ENCODE results near the gene PRKACB.
"Not testable (repeated sequence)": the region's sequence is repeated elsewhere in the genome, so short reads cannot be mapped to it uniquely, and the experiment has no call there.

The PRKACB gene

DNA sequence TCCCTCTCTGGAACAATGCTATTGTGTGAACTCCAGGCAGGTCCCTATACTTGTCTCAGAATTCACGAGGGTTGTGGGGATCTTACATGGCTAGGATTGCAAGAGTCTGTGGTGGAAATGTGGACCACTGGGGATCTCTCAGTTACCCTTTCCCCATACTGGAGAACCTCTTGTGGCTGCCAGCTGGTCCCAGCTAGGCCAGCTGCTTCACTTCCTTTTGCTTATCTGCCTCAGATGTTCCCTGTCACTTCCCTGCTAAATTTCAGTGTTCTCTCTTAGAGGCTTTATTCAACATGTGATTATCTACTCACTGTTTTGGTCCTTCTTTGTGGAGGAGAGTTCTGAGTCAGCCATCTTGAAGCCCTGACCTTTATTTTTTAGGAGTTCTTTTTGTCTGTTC is 81.6 kb downstream of the PRKACB start:
- no peak overlapping the region for H3K9ac ChIP-seq (ENCODE audit: low read length)
- H3K4me1 ChIP-seq (ENCODE audit: control insufficient read depth, low read depth, low read length): no peaks in the 10 kb centered on the region
- no peak overlapping the region for H2BK5ac ChIP-seq (ENCODE audit: low read length)
- no peaks in the 10 kb centered on the region for H3K36me3 ChIP-seq (ENCODE audit: control insufficient read depth, insufficient read depth, low read length)
- H2AK5ac ChIP-seq (ENCODE audit: low read length): no peak overlapping the region
- H3K4me3 ChIP-seq (ENCODE audit: low read length): no peak overlapping the region
- no peak overlapping the region for H4K5ac ChIP-seq (ENCODE audit: low read length)
- H3K27me3 ChIP-seq (ENCODE audit: insufficient read depth, low read length, poor library complexity): no peaks in the 10 kb centered on the region
- no peak overlapping the region for H3K27ac ChIP-seq (ENCODE audit: low read depth, low read length)
- no peak overlapping the region for H3K18ac ChIP-seq (ENCODE audit: low read length)
- DNase-seq: peak; percentile 4
- H3K4ac ChIP-seq (ENCODE audit: low read depth, low read length): no peak overlapping the region
- no peak overlapping the region for H3K56ac ChIP-seq (ENCODE audit: low read length)
- no CpG with 5 or more reads among the region's 1 CpG for WGBS (ENCODE audit: extremely low coverage, insufficient coverage, low lambda C conversion rate)
- no peak overlapping the region for H3K4me2 ChIP-seq (ENCODE audit: low read length)
- H3K79me2 ChIP-seq (ENCODE audit: control insufficient read depth, insufficient read depth, low read length): no peaks in the 10 kb centered on the region
- H2BK120ac ChIP-seq (ENCODE audit: low read depth, low read length): no peak overlapping the region
- no peaks in the 10 kb centered on the region for H3K79me1 ChIP-seq (ENCODE audit: low read length)
- H3K23ac ChIP-seq (ENCODE audit: low read length): no peak overlapping the region
- H2BK15ac ChIP-seq (replicated peaks; ENCODE audit: low read depth): no peak overlapping the region
- H4K8ac ChIP-seq (ENCODE audit: low read depth, low read length): no peak overlapping the region

DNA sequence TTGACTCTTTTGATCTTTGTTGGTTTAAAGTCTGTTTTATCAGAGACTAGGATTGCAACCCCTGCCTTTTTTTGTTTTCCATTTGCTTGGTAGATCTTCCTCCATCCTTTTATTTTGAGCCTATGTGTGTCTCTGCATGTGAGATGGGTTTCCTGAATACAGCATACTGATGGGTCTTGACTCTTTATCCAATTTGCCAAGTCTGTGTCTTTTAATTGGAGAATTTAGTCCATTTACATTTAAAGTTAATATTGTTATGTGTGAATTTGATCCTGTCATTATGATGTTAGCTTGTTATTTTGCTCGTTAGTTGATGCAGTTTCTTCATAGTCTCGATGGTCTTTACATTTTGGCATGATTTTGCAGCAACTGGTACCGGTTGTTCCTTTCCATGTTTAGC is 88.6 kb downstream of the PRKACB start:
- WGBS (ENCODE audit: extremely low coverage, insufficient coverage, low lambda C conversion rate): no CpG with 5 or more reads among the region's 3 CpGs

DNA sequence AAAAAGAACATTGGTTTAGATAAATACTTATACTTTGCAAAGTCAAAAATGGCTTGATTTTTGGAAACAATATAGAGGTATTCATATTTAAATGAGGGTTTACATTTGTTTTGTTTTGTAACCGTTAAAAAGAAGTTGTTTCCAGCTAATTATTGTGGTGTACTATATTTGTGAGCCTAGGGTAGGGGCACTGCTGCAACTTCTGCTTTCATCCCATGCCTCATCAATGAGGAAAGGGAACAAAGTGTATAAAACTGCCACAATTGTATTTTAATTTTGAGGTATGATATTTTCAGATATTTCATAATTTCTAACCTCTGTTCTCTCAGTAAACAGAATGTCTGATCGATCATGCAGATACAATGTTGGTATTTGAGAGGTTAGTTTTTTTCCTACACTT is 92.2 kb downstream of the PRKACB start:
- Histone ChIP-seq H3K4me3 (ENCODE audit: low read length) (no peak overlapping the region), H3K4ac (ENCODE audit: low read depth, low read length) (no peak overlapping the region), H3K27ac (ENCODE audit: low read depth, low read length) (no peak overlapping the region), H3K9ac (ENCODE audit: low read length) (no peak overlapping the region), H3K79me1 (ENCODE audit: low read length) (no peaks in the 10 kb centered on the region), H4K5ac (ENCODE audit: low read length) (no peak overlapping the region), H4K8ac (ENCODE audit: low read depth, low read length) (no peak overlapping the region), H3K56ac (ENCODE audit: low read length) (no peak overlapping the region), H3K23ac (ENCODE audit: low read length) (no peak overlapping the region), H2BK15ac (replicated peaks; ENCODE audit: low read depth) (no peak overlapping the region), H2AK5ac (ENCODE audit: low read length) (no peak overlapping the region), H2BK5ac (ENCODE audit: low read length) (no peak overlapping the region), H3K36me3 (ENCODE audit: control insufficient read depth, insufficient read depth, low read length) (no peaks in the 10 kb centered on the region), H3K27me3 (ENCODE audit: insufficient read depth, low read length, poor library complexity) (no peaks in the 10 kb centered on the region), H3K18ac (ENCODE audit: low read length) (no peak overlapping the region), H2BK120ac (ENCODE audit: low read depth, low read length) (no peak overlapping the region), H3K4me2 (ENCODE audit: low read length) (no peak overlapping the region), H3K79me2 (ENCODE audit: control insufficient read depth, insufficient read depth, low read length) (no peaks in the 10 kb centered on the region), H3K4me1 (ENCODE audit: control insufficient read depth, low read depth, low read length) (no peaks in the 10 kb centered on the region)
- no CpG with 5 or more reads among the region's 2 CpGs for WGBS (ENCODE audit: extremely low coverage, insufficient coverage, low lambda C conversion rate)
- no peak for DNase-seq

More for the DNA sequence above, 88.6 kb downstream of the PRKACB start:
- not testable (repeated sequence) for H3K4me1 ChIP-seq (ENCODE audit: control insufficient read depth, low read depth, low read length); H3K4me2 ChIP-seq (ENCODE audit: low read length); H3K23ac ChIP-seq (ENCODE audit: low read length); H3K9ac ChIP-seq (ENCODE audit: low read length); H3K4ac ChIP-seq (ENCODE audit: low read depth, low read length); H4K8ac ChIP-seq (ENCODE audit: low read depth, low read length); H3K4me3 ChIP-seq (ENCODE audit: low read length); DNase-seq; H3K79me2 ChIP-seq (ENCODE audit: control insufficient read depth, insufficient read depth, low read length); H2BK120ac ChIP-seq (ENCODE audit: low read depth, low read length); H3K27ac ChIP-seq (ENCODE audit: low read depth, low read length); H3K36me3 ChIP-seq (ENCODE audit: control insufficient read depth, insufficient read depth, low read length); H2BK15ac ChIP-seq (replicated peaks; ENCODE audit: low read depth); H2BK5ac ChIP-seq (ENCODE audit: low read length); H3K79me1 ChIP-seq (ENCODE audit: low read length); H4K5ac ChIP-seq (ENCODE audit: low read length); H3K56ac ChIP-seq (ENCODE audit: low read length); H2AK5ac ChIP-seq (ENCODE audit: low read length); H3K18ac ChIP-seq (ENCODE audit: low read length); H3K27me3 ChIP-seq (ENCODE audit: insufficient read depth, low read length, poor library complexity)

DNA sequence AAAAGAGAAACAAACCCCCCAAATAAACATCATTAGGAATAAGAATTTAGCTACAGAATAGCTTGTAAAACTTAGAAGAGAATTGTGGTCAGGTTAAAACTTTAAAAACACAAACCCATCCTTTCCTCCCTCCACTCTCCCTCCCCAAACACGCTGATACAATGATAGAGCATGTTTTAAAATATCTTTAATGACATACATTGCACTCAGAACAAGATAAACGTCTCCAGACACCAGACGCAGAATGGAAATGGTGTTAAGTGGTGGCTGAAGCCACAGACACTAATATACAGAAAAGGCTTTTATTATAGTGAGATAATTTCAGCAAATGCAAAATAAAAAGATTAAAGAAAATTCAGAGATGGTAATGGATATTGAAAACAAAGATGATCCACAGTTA is 98.6 kb downstream of the PRKACB start:
- Histone ChIP-seq H3K23ac (ENCODE audit: low read length) (no peak overlapping the region), H2BK15ac (replicated peaks; ENCODE audit: low read depth) (no peak overlapping the region), H3K56ac (ENCODE audit: low read length) (no peak overlapping the region), H3K27me3 (ENCODE audit: insufficient read depth, low read length, poor library complexity) (no peaks in the 10 kb centered on the region), H4K5ac (ENCODE audit: low read length) (no peak overlapping the region), H2BK5ac (ENCODE audit: low read length) (no peak overlapping the region), H3K36me3 (ENCODE audit: control insufficient read depth, insufficient read depth, low read length) (no peaks in the 10 kb centered on the region), H3K4me2 (ENCODE audit: low read length) (no peak overlapping the region), H3K4me3 (ENCODE audit: low read length) (no peak overlapping the region), H3K4ac (ENCODE audit: low read depth, low read length) (no peak overlapping the region), H3K9ac (ENCODE audit: low read length) (no peak overlapping the region), H3K79me2 (ENCODE audit: control insufficient read depth, insufficient read depth, low read length) (no peaks in the 10 kb centered on the region), H4K8ac (ENCODE audit: low read depth, low read length) (no peak overlapping the region), H3K27ac (ENCODE audit: low read depth, low read length) (no peak overlapping the region), H3K4me1 (ENCODE audit: control insufficient read depth, low read depth, low read length) (no peaks in the 10 kb centered on the region), H2AK5ac (ENCODE audit: low read length) (no peak overlapping the region), H3K18ac (ENCODE audit: low read length) (no peak overlapping the region), H3K79me1 (ENCODE audit: low read length) (no peaks in the 10 kb centered on the region), H2BK120ac (ENCODE audit: low read depth, low read length) (no peak overlapping the region)
- DNase-seq: no peak
- no CpG with 5 or more reads among the region's 3 CpGs for WGBS (ENCODE audit: extremely low coverage, insufficient coverage, low lambda C conversion rate)

DNA sequence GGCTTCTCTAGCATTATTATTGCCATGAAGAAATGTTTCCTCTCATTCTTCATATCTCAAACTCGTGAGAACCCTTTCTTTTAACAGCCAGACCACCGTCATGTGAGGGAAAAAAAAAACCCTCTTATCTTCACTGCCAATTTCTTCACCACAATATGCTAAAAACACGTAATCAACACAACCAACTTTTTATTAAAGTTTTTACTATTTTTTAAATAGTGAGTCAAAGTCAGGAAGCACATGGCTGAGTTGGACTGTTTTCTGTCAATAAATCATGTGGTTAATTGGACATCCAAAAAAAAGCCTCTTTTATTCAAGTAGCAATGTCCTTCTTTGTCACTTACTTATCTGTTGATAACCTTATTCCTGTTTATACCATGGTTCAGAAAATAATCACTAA is 101.5 kb downstream of the PRKACB start:
- no peak overlapping the region for H3K23ac ChIP-seq (ENCODE audit: low read length)
- no peak overlapping the region for H3K27ac ChIP-seq (ENCODE audit: low read depth, low read length)
- no peak overlapping the region for H2AK5ac ChIP-seq (ENCODE audit: low read length)
- H3K4me3 ChIP-seq (ENCODE audit: low read length): no peak overlapping the region
- H3K4me2 ChIP-seq (ENCODE audit: low read length): no peak overlapping the region
- no peak overlapping the region for H3K9ac ChIP-seq (ENCODE audit: low read length)
- H3K79me1 ChIP-seq (ENCODE audit: low read length): no peaks in the 10 kb centered on the region
- H3K27me3 ChIP-seq (ENCODE audit: insufficient read depth, low read length, poor library complexity): no peaks in the 10 kb centered on the region
- no peaks in the 10 kb centered on the region for H3K4me1 ChIP-seq (ENCODE audit: control insufficient read depth, low read depth, low read length)
- H3K4ac ChIP-seq (ENCODE audit: low read depth, low read length): no peak overlapping the region
- no peaks in the 10 kb centered on the region for H3K36me3 ChIP-seq (ENCODE audit: control insufficient read depth, insufficient read depth, low read length)
- no peak overlapping the region for H2BK5ac ChIP-seq (ENCODE audit: low read length)
- H3K79me2 ChIP-seq (ENCODE audit: control insufficient read depth, insufficient read depth, low read length): no peaks in the 10 kb centered on the region
- H4K8ac ChIP-seq (ENCODE audit: low read depth, low read length): no peak overlapping the region
- H3K18ac ChIP-seq (ENCODE audit: low read length): no peak overlapping the region
- H2BK15ac ChIP-seq (replicated peaks; ENCODE audit: low read depth): no peak overlapping the region
- no peak overlapping the region for H4K5ac ChIP-seq (ENCODE audit: low read length)
- WGBS (ENCODE audit: extremely low coverage, insufficient coverage, low lambda C conversion rate): 100% methylated on average over 1 of the region's 3 CpGs
- no peak for DNase-seq
- H2BK120ac ChIP-seq (ENCODE audit: low read depth, low read length): no peak overlapping the region
- no peak overlapping the region for H3K56ac ChIP-seq (ENCODE audit: low read length)

DNA sequence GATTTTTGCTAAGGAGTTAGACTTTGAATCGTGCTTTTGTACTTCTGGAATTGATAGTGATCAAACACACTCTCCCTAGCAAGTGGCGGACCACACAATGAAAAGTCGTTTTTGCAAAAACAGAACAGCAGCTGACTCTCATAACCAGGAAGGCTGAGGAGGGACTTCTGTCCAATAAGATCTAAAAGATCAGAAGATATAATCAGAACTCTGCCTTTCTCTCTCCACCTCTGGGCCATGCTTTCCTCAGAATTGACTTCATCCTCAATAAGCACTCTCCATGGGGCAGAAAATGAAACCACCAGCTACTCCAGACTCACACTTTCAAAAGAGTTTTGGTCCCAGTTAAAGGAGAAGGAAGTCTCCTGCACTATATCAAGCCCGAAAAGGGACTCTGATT is 102.1 kb downstream of the PRKACB start:
- no peak overlapping the region for H3K27ac ChIP-seq (ENCODE audit: low read depth, low read length)
- H3K9ac ChIP-seq (ENCODE audit: low read length): no peak overlapping the region
- no peak overlapping the region for H3K18ac ChIP-seq (ENCODE audit: low read length)
- no peaks in the 10 kb centered on the region for H3K4me1 ChIP-seq (ENCODE audit: control insufficient read depth, low read depth, low read length)
- H3K4me3 ChIP-seq (ENCODE audit: low read length): no peak overlapping the region
- no peaks in the 10 kb centered on the region for H3K79me2 ChIP-seq (ENCODE audit: control insufficient read depth, insufficient read depth, low read length)
- no peak overlapping the region for H3K4me2 ChIP-seq (ENCODE audit: low read length)
- DNase-seq: no peak
- no peaks in the 10 kb centered on the region for H3K79me1 ChIP-seq (ENCODE audit: low read length)
- no peaks in the 10 kb centered on the region for H3K36me3 ChIP-seq (ENCODE audit: control insufficient read depth, insufficient read depth, low read length)
- H2AK5ac ChIP-seq (ENCODE audit: low read length): no peak overlapping the region
- H3K56ac ChIP-seq (ENCODE audit: low read length): no peak overlapping the region
- H4K8ac ChIP-seq (ENCODE audit: low read depth, low read length): no peak overlapping the region
- no peak overlapping the region for H2BK5ac ChIP-seq (ENCODE audit: low read length)
- H3K27me3 ChIP-seq (ENCODE audit: insufficient read depth, low read length, poor library complexity): no peaks in the 10 kb centered on the region
- H2BK120ac ChIP-seq (ENCODE audit: low read depth, low read length): no peak overlapping the region
- no peak overlapping the region for H3K4ac ChIP-seq (ENCODE audit: low read depth, low read length)
- WGBS (ENCODE audit: extremely low coverage, insufficient coverage, low lambda C conversion rate): no CpG with 5 or more reads among the region's 4 CpGs
- H3K23ac ChIP-seq (ENCODE audit: low read length): no peak overlapping the region
- H2BK15ac ChIP-seq (replicated peaks; ENCODE audit: low read depth): no peak overlapping the region
- no peak overlapping the region for H4K5ac ChIP-seq (ENCODE audit: low read length)

Data from mesendoderm (in vitro differentiated cells).